ENCODE measurements around the gene OLFML1. TPM values are rescaled to one million over a fixed set of nuclear protein-coding genes. Genes with fewer than 3 reads are reported as not detected.

The OLFML1 gene
- total RNA-seq, 1 experiment from 2014 or later: not detected

DNA sequence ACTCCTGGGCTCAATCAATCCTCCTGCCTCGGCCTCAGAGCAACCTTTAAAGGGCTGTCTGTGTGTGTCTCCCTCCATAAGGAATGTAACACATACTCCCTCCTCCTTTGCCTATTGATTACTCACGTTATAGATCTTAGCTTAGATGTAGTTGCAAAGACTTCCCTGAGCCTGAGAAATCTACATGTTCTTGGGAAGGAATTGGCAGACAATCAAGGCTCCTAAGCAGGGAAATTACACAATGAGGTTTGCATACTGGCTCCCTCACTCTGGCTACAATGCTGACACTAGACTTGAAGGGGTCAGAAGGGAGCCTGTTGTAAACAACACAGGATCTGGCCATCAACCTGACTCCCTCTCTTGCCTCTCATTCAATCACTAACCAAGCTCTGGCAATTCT is 5.2 kb upstream of the OLFML1 start:
- Histone ChIP-seq H3K56ac (ENCODE audit: insufficient read length, low read depth, low read length) (no peak overlapping the region), H3K14ac (ENCODE audit: insufficient read depth, low read length) (no peak overlapping the region), H3K9me3 (ENCODE audit: control insufficient read depth, low read depth, low read length) (no peaks in the 10 kb centered on the region), H2AK5ac (ENCODE audit: insufficient read length, low read length) (no peak overlapping the region), H4K8ac (replicated peaks; ENCODE audit: insufficient read length, low read depth, low read length) (no peak overlapping the region), H3K9ac (ENCODE audit: extremely low read depth, insufficient read length, low read length) (no peak overlapping the region), H2BK12ac (ENCODE audit: insufficient read length, low read depth, low read length) (no peak overlapping the region), H3K79me1 (ENCODE audit: insufficient read depth, low read depth, low read length, poor library complexity, severe bottlenecking) (no peaks in the 10 kb centered on the region), H3K27ac (ENCODE audit: insufficient read length, low read depth, low read length) (no peak overlapping the region), H4K5ac (ENCODE audit: insufficient read length, low read depth, low read length) (no peak overlapping the region), H3K23me2 (ENCODE audit: insufficient read length, low read depth, low read length, poor library complexity, severe bottlenecking) (no peaks in the 10 kb centered on the region), H2BK5ac (ENCODE audit: insufficient read length, low read length) (no peak overlapping the region), H2BK20ac (ENCODE audit: low read depth, low read length, poor library complexity, severe bottlenecking) (no peak overlapping the region), H2BK15ac (ENCODE audit: low read depth, low read length) (no peak overlapping the region), H3K18ac (ENCODE audit: insufficient read length, low read depth, low read length) (no peak overlapping the region), H3K27me3 (ENCODE audit: insufficient read depth, low read length) (no peaks in the 10 kb centered on the region), H3K23ac (ENCODE audit: insufficient read length, low read depth, low read length) (no peak overlapping the region), H4K20me1 (ENCODE audit: control insufficient read depth, insufficient read depth, insufficient read length) (no peaks in the 10 kb centered on the region), H3K79me2 (ENCODE audit: insufficient read depth, low read length) (no peaks in the 10 kb centered on the region), H4K91ac (ENCODE audit: insufficient read length, low read depth, low read length) (no peak overlapping the region), H2BK120ac (ENCODE audit: low read depth, low read length, poor library complexity, severe bottlenecking) (no peak overlapping the region), H3K4ac (ENCODE audit: low read depth, low read length) (no peak overlapping the region), H3K4me2 (ENCODE audit: insufficient read depth, insufficient read length, low read length) (no peak overlapping the region), H3K4me1 (ENCODE audit: insufficient read depth, low read length) (no peaks in the 10 kb centered on the region; the same call in 1 of the 2 replicates), H3T11ph (ENCODE audit: low read length) (no peak overlapping the region), H2AFZ (ENCODE audit: low read length) (no peak overlapping the region)
- WGBS (ENCODE audit: extremely low coverage, insufficient read length, low lambda C conversion rate): no CpG with 5 or more reads among the region's 2 CpGs
- Mint-ChIP-seq H3K9me3 (no peaks in the 10 kb centered on the region), H3K27me3 (ENCODE audit: low read depth) (no peaks in the 10 kb centered on the region; the same call in 1 of the 2 replicates), H3K4me1 (peaks cover 7 to 11% of the 10 kb centered on the region in 2 experiments), H3K4me3 (no peak overlapping the region), H3K27ac (no peak overlapping the region), H3K36me3 (ENCODE audit: insufficient read depth in 1 of 3, low read depth in 3 of 3) (no peaks in the 10 kb centered on the region)
- TF ChIP-seq, protein P1, sequence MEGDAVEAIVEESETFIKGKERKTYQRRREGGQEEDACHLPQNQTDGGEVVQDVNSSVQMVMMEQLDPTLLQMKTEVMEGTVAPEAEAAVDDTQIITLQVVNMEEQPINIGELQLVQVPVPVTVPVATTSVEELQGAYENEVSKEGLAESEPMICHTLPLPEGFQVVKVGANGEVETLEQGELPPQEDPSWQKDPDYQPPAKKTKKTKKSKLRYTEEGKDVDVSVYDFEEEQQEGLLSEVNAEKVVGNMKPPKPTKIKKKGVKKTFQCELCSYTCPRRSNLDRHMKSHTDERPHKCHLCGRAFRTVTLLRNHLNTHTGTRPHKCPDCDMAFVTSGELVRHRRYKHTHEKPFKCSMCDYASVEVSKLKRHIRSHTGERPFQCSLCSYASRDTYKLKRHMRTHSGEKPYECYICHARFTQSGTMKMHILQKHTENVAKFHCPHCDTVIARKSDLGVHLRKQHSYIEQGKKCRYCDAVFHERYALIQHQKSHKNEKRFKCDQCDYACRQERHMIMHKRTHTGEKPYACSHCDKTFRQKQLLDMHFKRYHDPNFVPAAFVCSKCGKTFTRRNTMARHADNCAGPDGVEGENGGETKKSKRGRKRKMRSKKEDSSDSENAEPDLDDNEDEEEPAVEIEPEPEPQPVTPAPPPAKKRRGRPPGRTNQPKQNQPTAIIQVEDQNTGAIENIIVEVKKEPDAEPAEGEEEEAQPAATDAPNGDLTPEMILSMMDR (conservative IDR thresholded peaks at IDR 0.05): no peak
- DNase-seq: no peak
